Measurements from ENCODE around the gene GALNT10.

GRCh38 chr5:154146409-154146808, 44.1 kb upstream of the GALNT10 start:
- TF ChIP-seq, protein P1, sequence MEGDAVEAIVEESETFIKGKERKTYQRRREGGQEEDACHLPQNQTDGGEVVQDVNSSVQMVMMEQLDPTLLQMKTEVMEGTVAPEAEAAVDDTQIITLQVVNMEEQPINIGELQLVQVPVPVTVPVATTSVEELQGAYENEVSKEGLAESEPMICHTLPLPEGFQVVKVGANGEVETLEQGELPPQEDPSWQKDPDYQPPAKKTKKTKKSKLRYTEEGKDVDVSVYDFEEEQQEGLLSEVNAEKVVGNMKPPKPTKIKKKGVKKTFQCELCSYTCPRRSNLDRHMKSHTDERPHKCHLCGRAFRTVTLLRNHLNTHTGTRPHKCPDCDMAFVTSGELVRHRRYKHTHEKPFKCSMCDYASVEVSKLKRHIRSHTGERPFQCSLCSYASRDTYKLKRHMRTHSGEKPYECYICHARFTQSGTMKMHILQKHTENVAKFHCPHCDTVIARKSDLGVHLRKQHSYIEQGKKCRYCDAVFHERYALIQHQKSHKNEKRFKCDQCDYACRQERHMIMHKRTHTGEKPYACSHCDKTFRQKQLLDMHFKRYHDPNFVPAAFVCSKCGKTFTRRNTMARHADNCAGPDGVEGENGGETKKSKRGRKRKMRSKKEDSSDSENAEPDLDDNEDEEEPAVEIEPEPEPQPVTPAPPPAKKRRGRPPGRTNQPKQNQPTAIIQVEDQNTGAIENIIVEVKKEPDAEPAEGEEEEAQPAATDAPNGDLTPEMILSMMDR (IDR thresholded peaks at IDR 0.05): no peak
- TF ChIP-seq POLR2A (IDR thresholded peaks at IDR 0.05): no peak

Data from uterus (tissue), 2 donors.